ENCODE results near the gene SIK3.
"Not testable (repeated sequence)": the region's sequence is repeated elsewhere in the genome, so short reads cannot be mapped to it uniquely, and the experiment has no call there.

The SIK3 gene

DNA sequence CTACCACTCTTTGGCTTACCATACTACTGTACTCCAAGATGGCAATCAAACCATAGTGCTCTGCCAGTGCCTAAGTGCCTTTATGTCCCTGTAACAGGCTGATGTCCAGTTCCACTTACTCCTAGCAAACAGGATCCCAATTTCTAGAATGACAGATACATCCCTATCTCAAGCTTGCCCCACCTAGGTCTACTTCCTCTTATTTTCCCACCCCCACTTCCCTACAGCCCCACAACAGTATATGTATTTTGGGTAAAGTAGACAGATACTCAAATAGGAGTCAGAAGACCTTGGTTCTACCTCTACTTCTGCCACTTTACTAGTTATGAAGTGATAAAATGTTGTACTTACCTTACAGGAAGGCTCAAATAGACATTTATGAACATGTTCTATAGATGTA is 24.1 kb downstream of the SIK3 start:
- DNase-seq, result no peak

GRCh38 chr11:117073539-117073938 is 24.7 kb downstream of the SIK3 start:
- DNase-seq, result no peak

GRCh38 chr11:117072517-117073461 is 25.4 kb downstream of the SIK3 start:
- DNase-seq, result no peak

GRCh38 chr11:117071344-117071787 is 26.9 kb downstream of the SIK3 start:
- DNase-seq, result no peak

GRCh38 chr11:117070016-117070415 is 28.2 kb downstream of the SIK3 start:
- no peak for DNase-seq

- no peak for DNase-seq
These were observed 29.8 kb downstream of the SIK3 start for GRCh38 chr11:117068303-117068860.

DNA sequence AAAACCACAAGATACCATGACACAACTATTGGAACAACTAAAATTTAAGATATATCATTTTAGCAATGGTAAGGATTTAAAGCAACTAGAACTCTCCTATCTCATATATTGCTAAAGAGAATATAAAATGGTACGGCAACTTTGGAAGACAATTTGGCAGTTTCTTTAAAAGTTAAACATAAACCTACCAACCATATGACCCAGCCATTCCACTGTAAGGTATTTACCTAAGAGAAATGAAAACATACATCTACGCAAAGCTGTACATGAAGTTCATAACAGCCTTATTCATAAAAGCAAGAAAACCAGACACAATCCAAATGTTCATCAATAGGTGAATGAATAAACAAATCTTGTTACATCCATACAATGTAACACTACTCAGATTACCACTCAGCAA is 31.3 kb downstream of the SIK3 start:
- DNase-seq, result no peak

DNA sequence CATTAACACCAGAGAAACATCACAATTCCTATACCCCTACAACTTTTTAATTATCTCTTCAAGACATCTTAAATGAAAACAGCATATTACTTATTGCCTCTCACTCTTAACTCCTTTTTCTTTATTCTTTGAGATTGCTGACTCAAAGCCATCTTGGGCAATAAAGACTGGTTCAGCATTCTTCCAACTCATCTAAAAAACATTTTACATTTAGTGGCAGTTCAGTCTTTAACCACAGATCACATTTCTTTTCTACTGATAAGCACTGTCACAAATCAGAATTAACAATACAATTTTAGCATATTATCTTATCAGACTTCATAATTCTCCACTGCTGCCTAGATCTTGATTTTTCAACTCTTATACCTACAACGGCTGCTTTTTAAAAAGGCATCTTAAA is 34.0 kb downstream of the SIK3 start:
- DNase-seq, result no peak

DNA sequence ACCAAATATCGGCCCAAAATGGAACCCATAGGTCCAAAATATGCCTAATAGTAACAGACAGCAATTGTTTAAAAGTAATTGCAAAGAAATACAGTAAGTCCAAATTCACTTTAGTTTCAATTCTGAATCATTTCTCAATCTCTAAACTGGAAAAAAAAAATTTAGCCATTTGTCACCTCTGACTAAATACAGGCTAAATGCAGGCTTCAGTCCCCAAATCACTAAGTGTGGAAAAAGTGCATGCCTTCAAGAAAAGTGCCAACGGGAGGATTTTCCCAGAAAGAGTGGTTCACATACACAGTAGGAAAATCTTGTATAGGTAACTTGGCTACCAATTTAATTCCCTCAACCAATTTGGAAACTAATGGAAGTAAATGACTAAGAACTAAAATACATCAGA is 35.7 kb downstream of the SIK3 start:
- no peak for DNase-seq

DNA sequence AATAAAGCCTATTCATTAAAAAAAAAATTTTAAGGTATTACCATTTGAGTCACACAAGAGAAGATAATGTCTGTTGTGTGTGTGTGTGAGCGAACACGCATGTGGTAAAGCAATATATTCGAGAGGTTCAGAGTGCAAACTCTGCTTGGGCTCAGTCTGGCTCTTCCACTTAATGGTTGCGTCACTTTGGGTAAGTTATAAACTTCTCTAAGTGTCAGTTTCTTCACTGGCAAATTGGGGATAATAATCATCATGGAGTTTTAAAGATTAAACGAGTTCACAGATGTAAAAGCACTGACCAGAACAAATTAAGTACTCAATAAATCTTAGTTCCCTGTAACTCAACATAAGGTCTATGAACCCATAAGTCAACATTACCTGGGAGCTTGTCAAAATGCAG is 37.0 kb downstream of the SIK3 start:
- DNase-seq, result no peak

DNA sequence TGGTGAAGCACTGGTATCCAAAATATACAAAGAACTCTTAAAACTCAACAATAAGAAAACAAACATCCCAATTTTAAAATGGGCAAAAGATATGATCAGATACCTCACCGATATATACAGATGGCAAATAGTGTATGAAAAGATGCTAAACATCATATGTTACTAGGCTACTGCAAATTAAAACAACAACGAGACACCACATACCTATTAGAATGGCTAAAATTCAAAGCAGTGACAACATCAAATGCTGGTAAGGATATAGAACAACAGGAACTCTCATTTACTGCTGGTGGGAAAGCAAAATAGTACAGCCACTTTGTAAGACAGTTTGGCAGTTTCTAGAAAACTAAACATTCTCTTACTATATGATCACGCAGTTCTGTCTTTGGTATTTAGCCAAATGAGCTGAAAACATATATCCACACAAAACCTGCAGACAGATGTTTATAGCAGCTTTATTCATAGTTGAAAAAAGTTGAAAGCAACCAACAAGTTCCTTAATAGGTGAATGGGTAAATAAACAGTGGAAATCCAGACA is 38.5 kb downstream of the SIK3 start:
- DNase-seq, result no peak

DNA sequence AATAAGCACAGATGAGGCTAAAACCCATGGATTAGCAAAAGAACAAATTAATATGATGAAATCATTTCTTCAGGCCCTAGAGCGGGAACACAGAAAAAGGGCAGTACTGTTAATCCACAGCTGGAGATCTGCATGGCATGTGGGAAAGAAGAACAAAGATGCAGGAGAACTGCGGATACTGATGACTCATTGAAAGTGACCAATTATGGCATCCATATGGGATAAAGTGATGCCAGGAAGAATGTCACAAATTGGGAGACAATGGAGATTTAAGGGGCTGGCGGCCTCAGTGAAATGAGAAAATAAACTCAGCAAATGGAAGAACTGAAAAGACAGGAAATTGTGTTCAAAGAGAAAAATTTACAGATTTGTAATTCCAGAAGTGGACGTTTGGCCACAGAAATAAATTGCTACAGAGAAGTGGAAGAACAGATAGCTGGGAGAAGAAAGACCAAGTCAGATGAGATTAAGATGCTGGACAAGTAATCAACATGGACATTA is 39.4 kb downstream of the SIK3 start:
- DNase-seq, result peak in 1 of 2 experiments; percentile 14

DNA sequence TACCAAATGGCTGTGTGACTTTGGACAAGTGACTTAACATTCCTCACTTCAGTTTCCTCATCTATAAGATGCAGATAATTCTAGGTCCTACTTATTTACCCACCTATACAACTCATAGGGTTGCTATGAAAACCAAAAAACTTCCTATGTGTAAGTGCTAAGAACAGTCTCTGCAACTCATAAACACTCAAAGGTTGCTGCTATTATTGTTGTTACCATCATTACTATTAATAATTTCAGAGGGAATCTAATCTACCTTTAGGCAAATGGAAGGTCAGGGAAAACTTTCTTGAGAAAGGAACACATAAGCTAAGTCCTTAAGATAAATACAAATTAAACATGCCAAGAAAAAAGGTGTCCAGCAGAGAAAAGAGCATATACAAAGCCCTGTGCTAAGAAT is 40.5 kb downstream of the SIK3 start:
- no peak for DNase-seq

DNA sequence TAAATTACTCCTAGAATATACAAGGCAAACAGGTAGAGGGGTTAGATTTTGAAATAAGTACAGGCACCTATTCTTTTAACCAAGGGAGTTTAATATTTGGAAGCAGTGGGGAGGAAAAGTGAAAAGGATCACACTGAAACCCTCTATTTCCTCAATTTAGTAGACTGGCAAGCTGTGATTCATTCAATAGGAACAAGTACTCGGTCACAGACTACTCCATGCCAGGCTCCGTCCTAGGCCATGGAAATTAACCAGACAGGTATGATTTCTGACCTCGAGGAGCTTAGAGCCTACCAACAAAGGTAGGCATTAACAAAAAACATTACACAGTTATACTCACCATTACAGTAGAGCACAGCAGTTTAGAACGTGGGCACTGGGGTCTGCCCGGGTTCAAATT is 40.9 kb downstream of the SIK3 start:
- no peak for DNase-seq

DNA sequence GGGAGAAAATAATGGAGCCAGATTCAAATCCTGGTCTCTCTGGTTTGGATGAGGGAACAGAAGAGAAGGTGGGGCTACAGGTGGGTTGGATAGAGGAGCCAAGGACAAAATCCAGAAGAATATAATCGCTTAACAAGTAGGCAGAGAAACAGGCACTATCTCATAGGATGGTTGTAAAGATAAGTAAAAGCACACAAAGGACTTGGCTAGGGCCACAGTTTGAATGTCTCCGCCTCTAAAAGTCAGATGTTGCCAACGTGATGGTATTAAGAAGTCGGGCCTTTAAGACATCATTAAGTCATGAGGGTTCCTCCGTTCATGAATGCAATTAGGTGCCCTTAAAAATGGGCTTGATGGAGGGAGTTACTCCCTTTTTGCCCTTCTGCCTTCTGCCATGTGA is 42.8 kb downstream of the SIK3 start:
- no peak for DNase-seq

GRCh38 chr11:117054382-117054781 is 43.8 kb downstream of the SIK3 start:
- DNase-seq, result no peak

- peak in 1 of 2 experiments; percentile 21 for DNase-seq
These were observed 45.8 kb downstream of the SIK3 start for GRCh38 chr11:117052196-117053149.

GRCh38 chr11:117050121-117050520 is 48.1 kb downstream of the SIK3 start:
- DNase-seq, result not testable (repeated sequence)

DNA sequence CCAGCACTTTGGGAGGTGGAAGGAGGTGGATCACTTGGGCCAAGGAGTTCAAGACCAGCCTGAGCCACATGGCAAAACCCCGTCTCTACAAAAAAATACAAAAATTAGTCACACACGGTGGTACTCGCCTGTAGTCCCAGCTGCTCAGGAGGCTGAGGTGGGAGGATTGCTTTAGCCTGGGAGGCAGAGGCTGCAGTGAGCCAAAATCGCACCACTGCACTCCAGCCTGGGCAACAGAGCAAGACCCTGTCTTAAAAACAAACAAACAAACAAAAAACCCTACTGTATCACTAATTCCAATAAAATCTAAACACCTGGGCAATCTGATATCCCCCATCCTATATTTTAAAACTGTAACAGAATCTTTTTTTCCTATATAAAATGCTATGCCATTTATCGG is 51.6 kb downstream of the SIK3 start:
- DNase-seq, result not testable (repeated sequence)

DNA sequence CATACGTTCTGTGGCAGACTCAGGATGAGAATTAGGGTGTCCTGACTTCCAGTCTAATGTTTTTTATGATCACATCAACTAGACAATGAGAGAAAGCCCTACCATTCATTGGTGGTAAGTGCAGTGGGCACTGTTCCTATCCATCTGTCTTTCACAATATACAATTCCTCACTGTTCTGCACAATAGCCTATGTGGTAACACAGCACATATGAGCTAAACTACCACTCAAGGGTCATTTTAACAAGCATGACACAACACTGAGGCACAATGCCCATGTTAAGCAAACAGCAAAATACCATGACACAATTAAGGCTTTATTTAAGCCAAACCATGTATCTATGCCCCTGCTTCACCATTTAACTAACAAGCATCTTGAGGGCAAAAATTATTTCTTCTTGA is 52.3 kb downstream of the SIK3 start:
- no peak for DNase-seq

GRCh38 chr11:117045196-117045595 is 53.0 kb downstream of the SIK3 start:
- peak in 1 of 2 experiments; percentile 21 for DNase-seq

GRCh38 chr11:117044287-117045035 is 53.8 kb downstream of the SIK3 start:
- DNase-seq, result no peak
